SW480 (cell line): ENCODE measurements around the gene SH3GL1.

Experiments
- DNase-seq: peaks from one replicate; pipeline ENCODE4 v3.0.0-alpha.2; 2016; ENCODE audit warnings: low spot score

Gene SH3GL1

GRCh38 chr19:4375164-4376027 lies 25.0 kb downstream of the SH3GL1 start:
- peak; percentile 69 for DNase-seq

GRCh38 chr19:4374498-4375163 lies 25.7 kb downstream of the SH3GL1 start:
- peak; percentile 87 for DNase-seq

- peak; percentile 46 for DNase-seq
Measured at GRCh38 chr19:4373601-4374497, 26.5 kb downstream of the SH3GL1 start.

- DNase-seq, result no peak
Measured at GRCh38 chr19:4373013-4373367, 27.4 kb downstream of the SH3GL1 start.

- no peak for DNase-seq
Measured at GRCh38 chr19:4372165-4373012, 28.0 kb downstream of the SH3GL1 start.

GRCh38 chr19:4371247-4372164 lies 28.8 kb downstream of the SH3GL1 start:
- DNase-seq, result peak; percentile 45

- no peak for DNase-seq
Measured at GRCh38 chr19:4370418-4371041, 29.8 kb downstream of the SH3GL1 start.

GRCh38 chr19:4369888-4370260 lies 30.5 kb downstream of the SH3GL1 start:
- peak; percentile 57 for DNase-seq

- DNase-seq, result peak; percentile 71
Measured at GRCh38 chr19:4369109-4369887, 31.0 kb downstream of the SH3GL1 start.

- no peak for DNase-seq
Measured at GRCh38 chr19:4368128-4368820, 32.1 kb downstream of the SH3GL1 start.

GRCh38 chr19:4367781-4368127 lies 32.6 kb downstream of the SH3GL1 start:
- DNase-seq, result no peak

- no peak for DNase-seq
Measured at GRCh38 chr19:4367336-4367723, 33.0 kb downstream of the SH3GL1 start.

- DNase-seq, result no peak
Measured at GRCh38 chr19:4366666-4367335, 33.5 kb downstream of the SH3GL1 start.

GRCh38 chr19:4365791-4366665 lies 34.3 kb downstream of the SH3GL1 start:
- no peak for DNase-seq

- DNase-seq, result no peak
Measured at GRCh38 chr19:4365341-4365740, 35.0 kb downstream of the SH3GL1 start.

GRCh38 chr19:4363571-4364304 lies 36.6 kb downstream of the SH3GL1 start:
- DNase-seq, result no peak
